SU-DHL-6 (cell line): ENCODE measurements around the gene NACAD.

Experiments
- H2AFZ ChIP-seq: fragments of 200-600 bp; sonication (generic); 2 replicates; pipeline ENCODE4 v1.6.1; 2014; ENCODE audit warnings: low read depth, mild to moderate bottlenecking, moderate library complexity, mixed read lengths, antibody characterized with exemption, low read length; ENCODE audit not compliant: severe bottlenecking
- H3F3A ChIP-seq: fragments of 200-600 bp; shearing (Covaris generic); 2 replicates; pipeline ENCODE4 v1.6.0; 2016; ENCODE audit warnings: antibody characterized with exemption, mild to moderate bottlenecking; ENCODE audit not compliant: insufficient read depth
- H3K27ac ChIP-seq: fragments of 200-600 bp; sonication (generic); 2 replicates; pipeline ENCODE4 v1.5.1; 2016; ENCODE audit warnings: low read depth, mild to moderate bottlenecking, low read length, moderate library complexity, mixed read lengths
- H3K27me3 ChIP-seq: fragments of 200-600 bp; sonication (generic), shearing (Covaris generic); 2 replicates; pipeline ENCODE4 v1.6.0; 2014; ENCODE audit warnings: mild to moderate bottlenecking, low read length
- H3K36me3 ChIP-seq: fragments of 200-600 bp; sonication (generic); 2 replicates; pipeline ENCODE4 v1.6.1; 2014; ENCODE audit warnings: mild to moderate bottlenecking, low read length, mixed read lengths
- H3K4me2 ChIP-seq: fragments of 300-600, 200-600 bp; shearing (Covaris generic), sonication (generic); 2 replicates; pipeline ENCODE4 v1.6.0; 2014; ENCODE audit warnings: low read length, low read depth, mild to moderate bottlenecking; ENCODE audit not compliant: poor library complexity, severe bottlenecking
- H3K4me3 ChIP-seq: fragments of 200-600 bp; sonication (generic); 2 replicates; pipeline ENCODE4 v1.5.1; 2014; ENCODE audit warnings: antibody characterized with exemption, low read length, mild to moderate bottlenecking, mixed read lengths; ENCODE audit not compliant: insufficient read depth, poor library complexity, severe bottlenecking
- H3K79me2 ChIP-seq: fragments of 200-600 bp; sonication (generic); 2 replicates; pipeline ENCODE4 v1.6.1; 2014; ENCODE audit warnings: mild to moderate bottlenecking, low read length, moderate library complexity; ENCODE audit not compliant: insufficient read depth
- H3K9ac ChIP-seq: fragments of 200-600 bp; sonication (generic); 2 replicates; pipeline ENCODE4 v1.7.0; 2014; ENCODE audit warnings: mild to moderate bottlenecking, low read length
- H3K9me2 ChIP-seq: fragments of 200-600 bp; sonication (generic); replicated peaks from 2 replicates; pipeline ENCODE4 v1.6.1; 2014; ENCODE audit warnings: low read length; ENCODE audit not compliant: insufficient read depth
- H3K9me3 ChIP-seq: fragments of 200-600 bp; sonication (generic); 2 replicates; pipeline ENCODE4 v1.6.1; 2014; ENCODE audit warnings: low read length, mixed read lengths; ENCODE audit not compliant: insufficient read depth
- H4K20me1 ChIP-seq: fragments of 200-600 bp; sonication (generic); 2 replicates; pipeline ENCODE4 v1.6.1; 2014; ENCODE audit warnings: low read depth, mild to moderate bottlenecking, antibody characterized with exemption, low read length, moderate library complexity, mixed read lengths
- CTCF ChIP-seq: fragments of 200-600 bp; sonication (generic); IDR thresholded peaks from one replicate; pipeline ENCODE4 v1.5.1; 2017; ENCODE audit warnings: antibody characterized with exemption, mild to moderate bottlenecking, low read length, moderate library complexity; ENCODE audit not compliant: insufficient read depth, poor library complexity, severe bottlenecking
- EZH2phosphoT487 ChIP-seq: fragments of 200-600 bp; sonication (generic), shearing (Covaris generic); conservative IDR thresholded peaks from 2 replicates; pipeline ENCODE4 v1.6.1; 2018; ENCODE audit warnings: mild to moderate bottlenecking, antibody characterized with exemption, low read length, moderate library complexity, mixed read lengths

Gene NACAD

GRCh38 chr7:45082831-45083331 is 5.9 kb downstream of the NACAD start:
- no peaks in the 10 kb centered on the region for H3K9me2 ChIP-seq
- H3K4me3 ChIP-seq, result no peak overlapping the region
- no peak overlapping the region for H3K4me2 ChIP-seq
- no peaks in the 10 kb centered on the region for H3K36me3 ChIP-seq
- H4K20me1 ChIP-seq, result no peaks in the 10 kb centered on the region
- H3K79me2 ChIP-seq, result no peaks in the 10 kb centered on the region
- H3K27me3 ChIP-seq, result no peaks in the 10 kb centered on the region
- H3K9ac ChIP-seq, result no peak overlapping the region
- no peaks in the 10 kb centered on the region for H3K9me3 ChIP-seq
- H3F3A ChIP-seq, result no peaks in the 10 kb centered on the region
- TF ChIP-seq CTCF (no peak), EZH2phosphoT487 (no peak)
- no peak overlapping the region for H2AFZ ChIP-seq
- no peak overlapping the region for H3K27ac ChIP-seq

DNA sequence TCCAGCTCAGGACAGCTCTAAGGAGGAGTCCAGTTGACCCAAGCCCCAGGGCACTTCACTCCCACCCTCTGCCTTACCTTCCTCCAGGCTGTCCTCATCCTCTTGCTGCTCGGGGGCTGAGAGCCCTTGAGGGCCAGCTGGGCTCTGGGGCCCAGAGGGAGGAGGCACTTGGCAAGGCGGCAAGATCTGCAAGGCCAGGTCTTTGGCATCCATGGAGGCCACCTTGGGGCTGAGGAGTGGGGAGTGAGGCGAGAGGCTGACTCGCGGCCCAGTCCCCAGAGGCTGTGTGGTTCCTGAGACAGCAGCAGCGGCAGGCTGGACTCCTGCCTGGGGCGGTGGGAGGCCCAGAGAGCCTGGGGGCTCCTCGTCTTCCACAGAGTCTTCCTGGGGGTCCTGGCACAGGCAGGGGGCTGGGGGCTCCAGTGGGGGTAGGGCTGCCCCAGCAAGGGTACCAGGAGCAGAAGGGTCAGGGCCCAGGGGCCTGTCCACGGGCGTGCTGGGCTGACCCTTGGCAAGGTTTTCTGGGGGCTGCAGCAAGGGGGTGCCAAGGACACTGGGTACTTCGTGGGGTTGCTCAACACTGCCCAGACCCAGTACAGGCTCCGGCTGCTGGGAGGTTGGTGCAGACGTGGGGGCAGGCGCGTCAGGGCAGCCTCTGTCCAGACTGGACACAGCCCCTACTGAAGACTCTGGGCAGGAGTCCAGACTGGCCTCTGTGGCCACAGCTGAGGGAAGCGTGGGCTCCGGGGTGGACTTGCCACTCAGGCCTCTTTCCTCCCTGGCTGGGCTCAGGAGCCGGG is 6.5 kb downstream of the NACAD start:
- H3K27ac ChIP-seq, result no peak overlapping the region
- no peaks in the 10 kb centered on the region for H3K27me3 ChIP-seq
- H3K4me2 ChIP-seq, result no peak overlapping the region
- no peaks in the 10 kb centered on the region for H3K36me3 ChIP-seq
- no peaks in the 10 kb centered on the region for H3K9me2 ChIP-seq
- no peak overlapping the region for H2AFZ ChIP-seq
- no peaks in the 10 kb centered on the region for H3F3A ChIP-seq
- no peak overlapping the region for H3K9ac ChIP-seq
- no peaks in the 10 kb centered on the region for H3K79me2 ChIP-seq
- H4K20me1 ChIP-seq, result no peaks in the 10 kb centered on the region
- no peak overlapping the region for H3K4me3 ChIP-seq
- TF ChIP-seq EZH2phosphoT487 (no peak), CTCF (no peak)
- H3K9me3 ChIP-seq, result no peaks in the 10 kb centered on the region

- Histone ChIP-seq H3K27me3 (no peaks in the 10 kb centered on the region), H3K9ac (no peak overlapping the region), H3K4me3 (no peak overlapping the region), H3K27ac (no peak overlapping the region), H2AFZ (no peak overlapping the region), H3K36me3 (no peaks in the 10 kb centered on the region), H3K4me2 (no peak overlapping the region), H3K9me3 (no peaks in the 10 kb centered on the region), H3F3A (no peaks in the 10 kb centered on the region), H3K79me2 (no peaks in the 10 kb centered on the region), H4K20me1 (no peaks in the 10 kb centered on the region), H3K9me2 (no peaks in the 10 kb centered on the region)
- no peak for TF ChIP-seq CTCF
- TF ChIP-seq EZH2phosphoT487, result no peak
Measured at GRCh38 chr7:45081670-45081974, 7.1 kb downstream of the NACAD start.
